Heart left ventricle (tissue), 13 donors: ENCODE results near the gene MREG.

Experiments
- CTCF ChIP-seq, 12 donors: fragments of 200-600 bp; sonication (generic) in 4 of 12; IDR thresholded peaks; one replicate each; pipeline versions ENCODE4 v1.5.0 to v1.8.0; 2018 to 2022; ENCODE audit warnings: antibody characterized with exemption in 12 of 12, mild to moderate bottlenecking in 5 of 12
- POLR2A ChIP-seq, 2 donors: fragments of 450-650 bp; IDR thresholded peaks; one replicate each; pipeline ENCODE4 v1.6.1; 2017; ENCODE audit warnings: antibody characterized with exemption in 2 of 2, mild to moderate bottlenecking in 2 of 2, moderate library complexity in 2 of 2
- donor health status: ischemic (EF 13 %, LVEDD 7.1; RV severe dilation, severe dysfunction).
- donor health status: DM: no; HTN: yes; CAD: no.
- donor health status: DM: no; HTN: no; CAD: no.
- donor health status: ischemic (EF 25% LVEDD 6.9; RV normal size, moderate dysfunction).
- donor health status: ischemic (EF 25% LVEDD 5.7; RV mildly dilated, moderate dysfunction).
- donor health status: ischemic (EF 35%, LVEDD 5.7; RV mildly dilated, moderate dysfunction).
- donor health status: nonischemic (EF 11% LVEDD 7.7; RV severe dilation, severe dysfunction).
- donor health status: DM: yes; HTN: yes; CAD: no.
- donor health status: PGD.
- donor health status: ischemic (EF 29% LVEDD 5.4; RV normal size, mild dysfunction).
- donor health status: nonischemic (EF 23%, LVEDD 6.1; RV moderate dilation, normal function).

GRCh38 chr2:215904101-215904500, 109.2 kb downstream of the MREG start:
- TF ChIP-seq POLR2A (IDR thresholded peaks at IDR 0.05) (no peak), CTCF (IDR thresholded peaks at IDR 0.05) (no peak)
